Trophoblast cell (in vitro differentiated cells and primary cell): Measurements from ENCODE around the gene ALAS1.

Source experiments
- DNase-seq, 2 donors: peaks; one replicate each; pipeline ENCODE4 v3.0.0-alpha.2; 2016
- H2AFZ ChIP-seq: 2 replicates; pipeline ENCODE4 v1.6.1; 2013; ENCODE audit warnings: low read length, moderate library complexity, mild to moderate bottlenecking; ENCODE audit not compliant: insufficient read depth, poor library complexity
- H2AK5ac ChIP-seq: 2 replicates; pipeline ENCODE4 v1.6.1; 2013; ENCODE audit warnings: mild to moderate bottlenecking, low read length
- H2BK120ac ChIP-seq: 2 replicates; pipeline ENCODE4 v1.6.1; 2013; ENCODE audit warnings: low read length, mild to moderate bottlenecking, moderate library complexity; ENCODE audit not compliant: insufficient read depth, poor library complexity
- H2BK12ac ChIP-seq: 2 replicates; pipeline ENCODE4 v1.6.1; 2013; ENCODE audit warnings: mild to moderate bottlenecking, low read length, moderate library complexity
- H2BK5ac ChIP-seq: 2 replicates; pipeline ENCODE4 v1.6.1; 2013; ENCODE audit warnings: low read length, low read depth, moderate library complexity, mild to moderate bottlenecking; ENCODE audit not compliant: poor library complexity
- H3K14ac ChIP-seq: 2 replicates; pipeline ENCODE4 v1.6.1; 2013; ENCODE audit warnings: mild to moderate bottlenecking, low read length
- H3K18ac ChIP-seq: 2 replicates; pipeline ENCODE4 v1.6.1; 2013; ENCODE audit warnings: mild to moderate bottlenecking, low read length
- H3K23ac ChIP-seq: 2 replicates; pipeline ENCODE4 v1.6.1; 2013; ENCODE audit warnings: low read length
- H3K27ac ChIP-seq: 2 replicates; pipeline ENCODE4 v1.5.1; 2013; ENCODE audit warnings: low read depth, mild to moderate bottlenecking, inconsistent platforms, low read length, moderate library complexity
- H3K27me3 ChIP-seq: 2 replicates; pipeline ENCODE4 v1.6.1; 2013; ENCODE audit warnings: inconsistent platforms, mild to moderate bottlenecking, low read length, moderate library complexity; ENCODE audit not compliant: insufficient read depth
- H3K36me3 ChIP-seq, 2 experiments: 1 replicate in 1 of 2; 2 replicates in 1 of 2; pipeline ENCODE4 v1.6.1; 2013; ENCODE audit warnings: low read length in 2 of 2, mild to moderate bottlenecking in 2 of 2, moderate library complexity in 1 of 2; ENCODE audit not compliant: insufficient read depth in 2 of 2, control insufficient read depth in 1 of 2
- H3K4ac ChIP-seq: 2 replicates; pipeline ENCODE4 v1.6.1; 2013; ENCODE audit warnings: low read depth, mild to moderate bottlenecking, low read length, moderate library complexity
- H3K4me1 ChIP-seq, 2 experiments: 1 replicate in 1 of 2; 2 replicates in 1 of 2; pipeline ENCODE4 v1.6.1; 2013; ENCODE audit warnings: low read length in 2 of 2, mild to moderate bottlenecking in 2 of 2, moderate library complexity in 1 of 2; ENCODE audit not compliant: insufficient read depth in 2 of 2, control insufficient read depth in 1 of 2
- H3K4me2 ChIP-seq: 2 replicates; pipeline ENCODE4 v1.6.1; 2013; ENCODE audit warnings: inconsistent platforms, mild to moderate bottlenecking, low read length, moderate library complexity
- H3K4me3 ChIP-seq: 2 replicates; pipeline ENCODE4 v1.5.1; 2013; ENCODE audit warnings: mild to moderate bottlenecking, low read depth, low read length, inconsistent platforms
- H3K79me1 ChIP-seq: one replicate; pipeline ENCODE4 v1.6.1; 2013; ENCODE audit warnings: low read length
- H3K79me2 ChIP-seq: 2 replicates; pipeline ENCODE4 v1.6.1; 2013; ENCODE audit warnings: low read length, mild to moderate bottlenecking; ENCODE audit not compliant: control insufficient read depth, insufficient read depth, poor library complexity
- H3K9ac ChIP-seq: 2 replicates; pipeline ENCODE4 v1.6.1; 2013; ENCODE audit warnings: mild to moderate bottlenecking, low read length
- H3K9me3 ChIP-seq: 2 replicates; pipeline ENCODE4 v1.6.1; 2013; ENCODE audit warnings: low read depth, mild to moderate bottlenecking, control low read depth, inconsistent platforms, low read length; ENCODE audit not compliant: insufficient read depth
- H4K12ac ChIP-seq: 2 replicates; pipeline ENCODE4 v1.6.1; 2013; ENCODE audit warnings: low read depth, mild to moderate bottlenecking, low read length, moderate library complexity
- H4K8ac ChIP-seq: 2 replicates; pipeline ENCODE4 v1.6.1; 2013; ENCODE audit warnings: low read depth, mild to moderate bottlenecking, low read length, moderate library complexity
- H4K91ac ChIP-seq: one replicate; pipeline ENCODE4 v1.6.1; 2013; ENCODE audit warnings: low read depth, mild to moderate bottlenecking, low read length, moderate library complexity
- WGBS: extraction: QIAGEN DNeasy Blood & Tissue Kit; methylation state at CpG from one replicate; pipeline ENCODE4 v1.1.7; 2013; ENCODE audit warnings: missing lambda C conversion rate; ENCODE audit not compliant: insufficient read length, insufficient coverage; ENCODE audit errors: extremely low coverage; 5-methylcytosine and 5-hydroxymethylcytosine counted together

Gene ALAS1

GRCh38 chr3:52185311-52185710 is 12.6 kb upstream of the ALAS1 start:
- Histone ChIP-seq H3K4me2 (no peak overlapping the region), H3K79me1 (no peaks in the 10 kb centered on the region), H4K8ac (no peak overlapping the region), H3K36me3 (no peaks in the 10 kb centered on the region), H2AK5ac (no peak overlapping the region), H3K27me3 (no peaks in the 10 kb centered on the region), H2BK12ac (no peak overlapping the region), H4K12ac (no peak overlapping the region), H3K18ac (no peak overlapping the region), H3K14ac (no peak overlapping the region), H4K91ac (no peak overlapping the region), H3K4me3 (no peak overlapping the region), H2AFZ (no peak overlapping the region), H3K27ac (no peak overlapping the region), H3K23ac (no peak overlapping the region), H3K79me2 (no peaks in the 10 kb centered on the region), H3K4me1 (peaks cover under 1 to 13% of the 10 kb centered on the region in 2 experiments), H2BK120ac (no peak overlapping the region), H3K4ac (no peak overlapping the region), H3K9me3 (peaks cover 4% of the 10 kb centered on the region), H2BK5ac (no peak overlapping the region), H3K9ac (no peak overlapping the region)
- WGBS: no CpG with 5 or more reads among the region's 6 CpGs
- no peak for DNase-seq

- Histone ChIP-seq H2AFZ (no peak overlapping the region), H3K4me3 (no peak overlapping the region), H2AK5ac (no peak overlapping the region), H3K36me3 (no peaks in the 10 kb centered on the region), H3K27ac (no peak overlapping the region), H3K9ac (no peak overlapping the region), H3K18ac (no peak overlapping the region), H4K8ac (no peak overlapping the region), H3K4me2 (no peak overlapping the region), H2BK5ac (no peak overlapping the region), H2BK12ac (no peak overlapping the region), H3K79me2 (no peaks in the 10 kb centered on the region), H4K12ac (no peak overlapping the region), H4K91ac (no peak overlapping the region), H3K27me3 (no peaks in the 10 kb centered on the region), H3K14ac (no peak overlapping the region), H3K4me1 (peaks cover 5 to 13% of the 10 kb centered on the region in 2 experiments), H3K23ac (no peak overlapping the region), H3K9me3 (peaks cover 4% of the 10 kb centered on the region), H3K4ac (no peak overlapping the region), H3K79me1 (no peaks in the 10 kb centered on the region), H2BK120ac (no peak overlapping the region)
- no peak for DNase-seq
- no CpG with 5 or more reads among the region's 3 CpGs for WGBS
Observed at GRCh38 chr3:52185837-52186236, 12.1 kb upstream of the ALAS1 start.

- H2BK12ac ChIP-seq: no peak overlapping the region
- no peaks in the 10 kb centered on the region for H3K79me2 ChIP-seq
- H3K4ac ChIP-seq: no peak overlapping the region
- H3K79me1 ChIP-seq: no peaks in the 10 kb centered on the region
- no peak overlapping the region for H3K4me2 ChIP-seq
- no peak overlapping the region for H3K18ac ChIP-seq
- H4K8ac ChIP-seq: no peak overlapping the region
- DNase-seq: no peak
- no peak overlapping the region for H3K14ac ChIP-seq
- H2BK5ac ChIP-seq: no peak overlapping the region
- no peak overlapping the region for H2AK5ac ChIP-seq
- H3K9ac ChIP-seq: no peak overlapping the region
- no peak overlapping the region for H3K23ac ChIP-seq
- H3K4me1 ChIP-seq: peaks cover 5 to 9% of the 10 kb centered on the region in 2 experiments
- H4K91ac ChIP-seq: no peak overlapping the region
- no peak overlapping the region for H2AFZ ChIP-seq
- no peak overlapping the region for H3K4me3 ChIP-seq
- no CpG with 5 or more reads among the region's 9 CpGs for WGBS
- no peaks in the 10 kb centered on the region for H3K27me3 ChIP-seq
- no peak overlapping the region for H3K27ac ChIP-seq
- no peak overlapping the region for H4K12ac ChIP-seq
- H3K36me3 ChIP-seq: no peaks in the 10 kb centered on the region
- H3K9me3 ChIP-seq: peaks cover 4% of the 10 kb centered on the region
- H2BK120ac ChIP-seq: no peak overlapping the region
Observed at GRCh38 chr3:52186729-52187128, 11.2 kb upstream of the ALAS1 start.

- Histone ChIP-seq H3K4ac (no peak overlapping the region), H3K14ac (no peak overlapping the region), H4K12ac (no peak overlapping the region), H4K91ac (peak overlapping the region; percentile 5), H3K79me2 (no peaks in the 10 kb centered on the region), H3K4me2 (no peak overlapping the region), H3K79me1 (no peaks in the 10 kb centered on the region), H3K23ac (no peak overlapping the region), H3K9ac (no peak overlapping the region), H3K27me3 (no peaks in the 10 kb centered on the region), H2BK120ac (no peak overlapping the region), H2AK5ac (no peak overlapping the region), H3K36me3 (no peaks in the 10 kb centered on the region), H3K9me3 (peaks cover 2% of the 10 kb centered on the region), H2AFZ (no peak overlapping the region), H4K8ac (no peak overlapping the region), H2BK5ac (no peak overlapping the region), H3K4me3 (no peak overlapping the region), H3K18ac (no peak overlapping the region), H3K4me1 (peaks cover 5% of the 10 kb centered on the region in 2 experiments), H2BK12ac (no peak overlapping the region), H3K27ac (peak overlapping the region; percentile 39)
- WGBS: no CpG with 5 or more reads among the region's 1 CpG
- DNase-seq: peak; percentile 38 to 56
Observed at GRCh38 chr3:52188556-52188955, 9.4 kb upstream of the ALAS1 start.
